ENCODE results near the gene LARGE1. TPM values are rescaled to one million over a fixed set of nuclear protein-coding genes. Genes with fewer than 3 reads are reported as not detected.

The LARGE1 gene
- total and polyA plus RNA-seq, 2 of the 4 experiments (the other 2 are of a cell fraction): 6.2 to 12.4 TPM

- H3K14ac ChIP-seq (replicated peaks; ENCODE audit: low read depth, low read length): no peak overlapping the region
- H3K9me1 ChIP-seq (ENCODE audit: insufficient read depth, low read length): no peaks in the 10 kb centered on the region; the same call in 1 of the 2 replicates
- no peak overlapping the region for H3K4me3 ChIP-seq (ENCODE audit: insufficient read depth, low read depth, low read length)
- no peak overlapping the region for H3K56ac ChIP-seq (ENCODE audit: extremely low read depth, insufficient read depth, low read length)
- peaks cover 16% of the 10 kb centered on the region for H3K4me1 ChIP-seq (ENCODE audit: control insufficient read depth, insufficient read depth, low read length)
- intact Hi-C loops (cut with micrococcal nuclease): loop anchor here (5.0 kb wide), 1 partner anchor 58 kb away; no protein-coding TSS in a partner anchor
- H3K27me3 ChIP-seq (ENCODE audit: control insufficient read depth, insufficient read depth, low read length): no peaks in the 10 kb centered on the region
- H2AFZ ChIP-seq (replicated peaks; ENCODE audit: low read length, poor library complexity): no peak overlapping the region
- in situ Hi-C loops (cut with MboI; ENCODE audit: low sequenced_read_pairs): no loop called here
- H3K4ac ChIP-seq (ENCODE audit: low read depth, low read length): no peak overlapping the region
- no peak overlapping the region for H4K91ac ChIP-seq (ENCODE audit: insufficient read depth, low read depth, low read length)
- no peaks in the 10 kb centered on the region for H3K9me3 ChIP-seq (ENCODE audit: control insufficient read depth, insufficient read depth, low read length)
- H4K5ac ChIP-seq (ENCODE audit: low read depth, low read length): no peak overlapping the region
- no peak overlapping the region for H2BK5ac ChIP-seq (ENCODE audit: low read depth, low read length, poor library complexity, severe bottlenecking)
- no TSS peak for BruUV-seq (replicated peaks)
- H3K9ac ChIP-seq (ENCODE audit: low read depth, low read length): no peak overlapping the region
- H2AK9ac ChIP-seq (replicated peaks; ENCODE audit: low read depth, low read length, poor library complexity): no peak overlapping the region
- 0 out of 2 replicates have a peak overlapping the region, but pooled peaks have one; percentile 22 for H3K18ac ChIP-seq (ENCODE audit: low read depth, low read length)
- WGBS, 2 experiments (ENCODE audit: extremely low coverage in 2 of 2, insufficient read length in 1 of 2): no CpG with 5 or more reads among the region's 5 CpGs
- H3K79me1 ChIP-seq (ENCODE audit: low read depth in 1 of 2, low read length in 2 of 2): peaks cover 12 to 39% of the 10 kb centered on the region in 2 experiments; a peak in 3 of 4 replicates
- CTCF ChIA-PET: no interaction called here
- H4K20me1 ChIP-seq (ENCODE audit: insufficient read depth, low read length): no peaks in the 10 kb centered on the region
- no peak for TF ChIP-seq MAFK (IDR thresholded peaks at IDR 0.05; ENCODE audit: low read depth, low read length)
- TF ChIP-seq MAZ (IDR thresholded peaks at IDR 0.05; ENCODE audit: borderline replicate concordance, low read depth, low read length): no peak
- no peak for TF ChIP-seq RCOR1 (IDR thresholded peaks at IDR 0.05; ENCODE audit: insufficient replicate concordance, low read length)
- TF ChIP-seq FOS (IDR thresholded peaks at IDR 0.05; ENCODE audit: low read depth, low read length): no peak
- TF ChIP-seq POLR2A (IDR thresholded peaks at IDR 0.05; ENCODE audit: low read depth, low read length): no peak
- H4K8ac ChIP-seq (ENCODE audit: low read depth in 2 of 2, low read length in 2 of 2): no peak overlapping the region
- POLR2A ChIA-PET (ENCODE audit: unreplicated experiment): no interaction called here
- no peak overlapping the region for H2BK15ac ChIP-seq (ENCODE audit: low read depth, low read length)
- H3K27ac ChIP-seq (ENCODE audit: insufficient read depth, low read length): no peak overlapping the region
- H2AK5ac ChIP-seq (ENCODE audit: low read depth, low read length): no peak overlapping the region
- no peak overlapping the region for H3K23ac ChIP-seq (ENCODE audit: low read depth, low read length)
- no peak for DNase-seq
- H3K4me2 ChIP-seq (ENCODE audit: low read depth, low read length): no peak overlapping the region
- dilution Hi-C loops (cut with HindIII; ENCODE audit: low sequenced_read_pairs, unreplicated experiment): no loop called here
- H2BK120ac ChIP-seq (ENCODE audit: low read depth, low read length): no peak overlapping the region
- H3K36me3 ChIP-seq (ENCODE audit: control insufficient read depth, insufficient read depth, low read length): no peaks in the 10 kb centered on the region
- H2BK20ac ChIP-seq (ENCODE audit: low read depth, low read length): no peak overlapping the region
- no peak for ATAC-seq (ENCODE audit: low read depth)
Observed at GRCh38 chr22:33850193-33850592, 70.1 kb downstream of the LARGE1 start.

All from IMR-90 (cell line).